Kidney epithelial cell (primary cell): ENCODE data around the gene PABPN1L. TPM values are rescaled to one million over a fixed set of nuclear protein-coding genes. Genes with fewer than 3 reads are reported as not detected.

Source experiments
- DNase-seq: peaks from one replicate; pipeline ENCODE4 v3.0.0-alpha.2; 2010; ENCODE audit warnings: low read depth
- H3K27me3 ChIP-seq: 2 replicates; pipeline ENCODE4 v1.6.0; 2011; ENCODE audit warnings: low read length; ENCODE audit not compliant: control insufficient read depth, insufficient read depth
- H3K36me3 ChIP-seq: 2 replicates; pipeline ENCODE4 v1.5.1; 2011; ENCODE audit warnings: low read length; ENCODE audit not compliant: control insufficient read depth, insufficient read depth
- H3K4me3 ChIP-seq: 2 replicates; pipeline ENCODE4 v1.5.1; 2011; ENCODE audit warnings: low read depth, mild to moderate bottlenecking, control low read depth, low read length
- total RNA-seq: library from RNA; depleted of rRNA; stranded (reverse); fragments of >200 nt; gene quantifications from 2 replicates; pipeline ENCODE4 v1.2.3, GENCODE V29; 2015
- TF ChIP-seq, protein P1 (sequence below): IDR thresholded peaks from 2 replicates; pipeline ENCODE4 v1.5.1; 2011; ENCODE audit warnings: mild to moderate bottlenecking, moderate library complexity, low read length, control low read depth, inconsistent platforms; ENCODE audit not compliant: insufficient read depth, poor library complexity, severe bottlenecking

PABPN1L gene
- total RNA-seq, 1 donor from 2014 or later, result not detected

DNA sequence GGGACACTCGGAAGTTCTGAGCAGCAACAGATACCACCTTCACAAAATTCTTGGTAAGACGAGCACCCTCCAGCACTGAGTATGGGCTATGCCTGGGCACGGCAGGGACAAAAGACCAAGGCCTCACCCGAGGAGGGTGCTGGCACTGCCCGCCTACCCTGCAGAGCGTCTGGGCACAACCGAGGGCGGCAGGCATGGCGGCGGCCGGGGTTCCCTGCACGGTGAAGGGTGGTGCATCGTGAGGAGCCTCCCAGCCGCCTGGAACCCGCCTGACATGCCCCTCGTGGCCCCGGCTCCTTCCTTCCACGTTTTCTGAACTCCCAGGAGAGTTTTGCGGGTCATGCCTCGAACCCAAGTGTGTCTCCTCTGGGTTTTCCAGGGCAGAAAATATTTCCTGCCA lies 28.7 kb downstream of the PABPN1L start:
- TF ChIP-seq, protein P1, sequence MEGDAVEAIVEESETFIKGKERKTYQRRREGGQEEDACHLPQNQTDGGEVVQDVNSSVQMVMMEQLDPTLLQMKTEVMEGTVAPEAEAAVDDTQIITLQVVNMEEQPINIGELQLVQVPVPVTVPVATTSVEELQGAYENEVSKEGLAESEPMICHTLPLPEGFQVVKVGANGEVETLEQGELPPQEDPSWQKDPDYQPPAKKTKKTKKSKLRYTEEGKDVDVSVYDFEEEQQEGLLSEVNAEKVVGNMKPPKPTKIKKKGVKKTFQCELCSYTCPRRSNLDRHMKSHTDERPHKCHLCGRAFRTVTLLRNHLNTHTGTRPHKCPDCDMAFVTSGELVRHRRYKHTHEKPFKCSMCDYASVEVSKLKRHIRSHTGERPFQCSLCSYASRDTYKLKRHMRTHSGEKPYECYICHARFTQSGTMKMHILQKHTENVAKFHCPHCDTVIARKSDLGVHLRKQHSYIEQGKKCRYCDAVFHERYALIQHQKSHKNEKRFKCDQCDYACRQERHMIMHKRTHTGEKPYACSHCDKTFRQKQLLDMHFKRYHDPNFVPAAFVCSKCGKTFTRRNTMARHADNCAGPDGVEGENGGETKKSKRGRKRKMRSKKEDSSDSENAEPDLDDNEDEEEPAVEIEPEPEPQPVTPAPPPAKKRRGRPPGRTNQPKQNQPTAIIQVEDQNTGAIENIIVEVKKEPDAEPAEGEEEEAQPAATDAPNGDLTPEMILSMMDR, result no peak
- Histone ChIP-seq H3K4me3 (no peak overlapping the region), H3K36me3 (no peaks in the 10 kb centered on the region), H3K27me3 (no peaks in the 10 kb centered on the region)
- no peak for DNase-seq

DNA sequence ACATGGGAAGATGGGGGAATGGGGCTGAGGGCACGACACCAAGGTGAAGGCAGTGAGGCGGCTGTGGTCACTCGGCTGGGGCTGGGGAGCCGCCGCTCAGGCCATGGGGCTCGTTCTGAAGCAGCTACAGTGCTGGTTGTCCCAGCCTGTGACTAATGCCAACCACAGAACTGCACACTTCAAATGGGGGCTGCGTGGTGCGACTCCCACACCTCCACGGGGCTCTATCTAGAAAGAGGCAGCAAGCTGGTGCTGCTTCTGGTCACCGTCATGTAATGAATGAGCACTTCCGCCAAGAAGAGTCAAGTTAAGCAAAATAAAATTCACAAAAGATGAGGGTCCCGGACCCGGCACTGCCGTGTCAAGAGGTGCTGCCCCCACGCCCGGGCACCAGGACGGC lies 29.7 kb downstream of the PABPN1L start:
- Histone ChIP-seq H3K27me3 (no peaks in the 10 kb centered on the region), H3K4me3 (no peak overlapping the region), H3K36me3 (no peaks in the 10 kb centered on the region)
- DNase-seq, result no peak
- TF ChIP-seq, protein P1, result no peak

DNA sequence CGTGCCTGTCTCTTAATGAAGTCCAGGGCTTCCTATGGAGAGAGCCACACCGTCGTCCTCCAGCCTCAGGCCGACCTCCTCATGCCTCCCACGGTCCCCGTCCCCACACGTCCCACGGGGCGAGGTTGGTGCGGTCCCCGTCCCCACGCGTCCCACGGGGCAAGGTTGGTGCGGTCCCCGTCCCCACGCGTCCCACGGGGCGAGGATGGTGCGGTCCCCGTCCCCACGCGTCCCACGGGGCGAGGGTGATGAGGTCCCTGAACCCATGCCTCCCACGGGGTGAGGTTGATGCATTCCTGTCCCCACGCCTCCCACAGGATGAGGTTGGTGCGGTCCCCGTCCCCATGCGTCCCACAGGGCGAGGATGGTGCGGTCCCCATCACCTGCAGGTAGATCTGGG lies 30.6 kb downstream of the PABPN1L start:
- no peak for DNase-seq
- H3K27me3 ChIP-seq, result no peaks in the 10 kb centered on the region
- TF ChIP-seq, protein P1, result no peak
- no peak overlapping the region for H3K4me3 ChIP-seq
- H3K36me3 ChIP-seq, result no peaks in the 10 kb centered on the region

DNA sequence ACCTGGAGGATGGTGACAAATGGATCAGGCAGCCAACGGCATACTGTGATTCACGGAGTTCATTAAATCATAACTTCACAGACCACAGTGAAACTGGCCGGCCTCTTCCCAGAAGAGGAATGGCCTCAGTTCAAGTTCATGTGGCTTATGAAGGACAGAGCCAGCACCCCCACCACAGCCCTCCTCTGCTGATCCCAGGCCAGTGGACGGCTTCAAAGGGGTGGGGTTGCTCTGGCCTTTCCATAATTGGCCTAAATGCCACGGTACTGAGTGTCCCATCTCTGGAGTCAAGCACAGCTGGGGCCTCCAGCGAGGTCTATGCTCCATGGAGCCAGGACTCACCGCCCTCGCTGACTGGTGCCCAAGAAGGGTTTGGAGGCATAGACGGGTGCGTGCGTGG lies 31.1 kb downstream of the PABPN1L start:
- Histone ChIP-seq H3K36me3 (no peaks in the 10 kb centered on the region), H3K27me3 (no peaks in the 10 kb centered on the region), H3K4me3 (no peak overlapping the region)
- DNase-seq, result no peak
- TF ChIP-seq, protein P1, result no peak

DNA sequence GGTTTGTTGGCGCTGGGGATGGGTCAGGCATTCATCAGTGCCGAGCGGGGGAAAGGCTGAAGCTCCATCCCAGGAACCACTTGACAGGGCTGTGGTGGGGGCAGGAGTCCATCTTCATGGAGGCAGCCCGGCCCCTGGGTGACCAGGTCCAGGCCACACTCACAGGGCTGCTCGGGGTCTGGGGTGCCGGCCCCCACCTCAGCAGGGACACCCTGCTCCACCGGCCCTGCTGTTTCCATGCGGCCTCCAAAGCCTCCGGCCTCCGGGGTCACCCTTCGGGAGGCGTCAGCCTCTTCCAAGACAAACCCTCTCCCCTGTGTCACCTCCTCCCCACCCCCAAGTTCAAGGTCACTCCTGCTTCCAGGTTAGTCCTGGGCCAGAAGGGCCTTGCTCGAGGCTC lies 31.8 kb downstream of the PABPN1L start:
- TF ChIP-seq, protein P1, result no peak
- Histone ChIP-seq H3K27me3 (no peaks in the 10 kb centered on the region), H3K4me3 (no peak overlapping the region), H3K36me3 (no peaks in the 10 kb centered on the region)
- DNase-seq, result no peak

DNA sequence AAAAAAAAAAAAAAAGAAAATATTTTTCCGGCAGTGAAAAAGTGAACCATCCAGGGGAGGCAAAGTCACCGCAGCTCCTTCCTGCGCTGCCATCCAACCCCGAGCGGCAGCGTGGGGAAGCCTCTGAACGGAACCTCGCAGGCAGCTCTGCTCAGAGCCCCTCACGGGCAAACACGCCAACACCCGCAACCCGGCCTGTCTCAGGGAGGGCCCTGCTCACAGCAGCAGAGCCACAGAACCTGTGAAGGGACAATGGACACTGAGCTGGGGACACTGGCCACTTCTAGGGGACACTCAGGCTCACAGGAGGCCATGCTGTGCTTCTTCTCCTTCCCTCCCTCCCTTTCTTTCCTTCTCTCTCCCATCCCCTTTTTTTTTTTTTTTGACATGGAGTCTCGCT lies 33.4 kb downstream of the PABPN1L start:
- no peaks in the 10 kb centered on the region for H3K36me3 ChIP-seq
- DNase-seq, result no peak
- H3K4me3 ChIP-seq, result no peak overlapping the region
- TF ChIP-seq, protein P1, result no peak
- H3K27me3 ChIP-seq, result no peaks in the 10 kb centered on the region
